ENCODE results near the gene LRRC8C. TPM values are rescaled to one million over a fixed set of nuclear protein-coding genes. Genes with fewer than 3 reads are reported as not detected.

The LRRC8C gene
- total and polyA plus RNA-seq, 5 donors, result 3.6 to 10.6 (median 6.0) TPM

GRCh38 chr1:89767618-89768017, 134.7 kb downstream of the LRRC8C start:
- DNase-seq (no peak), ATAC-seq (no peak)
- no peak overlapping the region for H3K4me3 ChIP-seq (ENCODE audit: low read length)
- H3K4me1 ChIP-seq (ENCODE audit: control insufficient read depth, insufficient read depth, low read length), result no peaks in the 10 kb centered on the region
- WGBS, result 100% methylated on average over 1 of the region's 1 CpG
- no peaks in the 10 kb centered on the region for H3K9me3 ChIP-seq (ENCODE audit: control insufficient read depth, low read length)
- intact Hi-C loops (cut with DNase I), result loop anchor here in 1 of 4 donors (10.0 kb wide), 3 partner anchors 133 to 283 kb away; partner anchors contain the start of gene LRRC8C
- H3K27me3 ChIP-seq (ENCODE audit: control insufficient read depth, insufficient read depth), result no peaks in the 10 kb centered on the region
- no peak overlapping the region for H3K27ac ChIP-seq (ENCODE audit: low read length)

Other genes with a start within 250 kb of the LRRC8C start
- gene LRRC8B, start 108.3 kb upstream of the LRRC8C start, total RNA-seq, result 1 to 10 TPM; 3.4 to 5.6 (median 5.2) TPM
- 1.4 TPM for gene LRRC8B, start 108.3 kb upstream of the LRRC8C start, polyA plus RNA-seq
- 1 to 10 TPM; 5.0 to 8.2 (median 7.2) TPM for gene LRRC8D, start 187.9 kb downstream of the LRRC8C start, total RNA-seq
- 3.6 TPM for gene LRRC8D, start 187.9 kb downstream of the LRRC8C start, polyA plus RNA-seq